ENCODE results near the gene RAET1E. TPM values are rescaled to one million over a fixed set of nuclear protein-coding genes. Genes with fewer than 3 reads are reported as not detected.
"Not testable (repeated sequence)": the region's sequence is repeated elsewhere in the genome, so short reads cannot be mapped to it uniquely, and the experiment has no call there.

The RAET1E gene
- total RNA-seq, 1 donor from 2014 or later, result 0.19 TPM

DNA sequence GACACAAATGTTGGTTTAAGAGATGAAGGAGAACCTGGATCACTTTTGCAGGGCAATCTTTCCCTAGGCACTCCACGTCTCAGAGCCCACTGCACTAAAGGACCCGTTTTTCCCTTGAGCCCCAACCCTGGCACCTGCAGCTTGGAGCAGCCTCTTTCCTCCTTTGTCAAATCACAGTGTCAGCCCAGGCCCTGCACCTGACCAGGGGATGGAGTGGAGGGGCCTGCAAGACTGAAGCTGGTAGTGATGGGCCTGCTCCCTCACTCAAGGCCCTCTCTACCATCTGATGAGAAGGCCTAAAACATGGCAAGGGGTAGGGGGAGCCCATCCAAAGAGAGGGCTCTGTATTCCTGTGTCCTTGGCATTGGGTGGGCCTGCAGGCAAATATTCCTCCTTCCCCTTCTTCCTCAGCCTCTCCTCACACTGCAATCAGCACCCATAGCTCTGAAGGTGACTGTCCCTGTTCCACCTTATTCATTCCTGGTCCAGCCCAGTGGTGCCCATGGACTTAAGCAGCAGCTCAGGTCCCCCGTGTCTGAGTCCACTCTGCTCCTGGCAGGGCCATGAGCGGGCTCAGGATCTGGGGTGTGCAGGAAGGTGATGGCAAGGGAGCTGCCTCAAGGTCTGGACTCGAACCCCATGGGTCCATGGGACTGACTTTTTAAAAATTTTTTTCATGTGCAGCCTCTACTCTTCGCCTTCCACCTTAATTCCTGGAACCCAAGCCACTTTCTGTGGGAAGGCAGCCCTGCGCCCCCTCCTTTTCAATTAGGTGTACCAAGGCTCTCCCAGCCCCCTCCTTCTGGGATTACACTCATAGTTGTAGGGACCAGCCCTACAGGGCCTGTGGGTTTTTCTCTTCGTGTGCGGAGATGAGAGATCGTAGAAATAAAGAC, 18.3 kb upstream of the RAET1E start:
- Histone ChIP-seq H3K36me3 (no peaks in the 10 kb centered on the region), H3K4me3 (no peak overlapping the region), H3K9me3 (replicated peaks) (no peaks in the 10 kb centered on the region), H3K4me1 (no peaks in the 10 kb centered on the region), H3K27ac (replicated peaks) (no peak overlapping the region), H3K27me3 (ENCODE audit: low read depth) (peaks cover 6% of the 10 kb centered on the region)
- TF ChIP-seq, protein P1, sequence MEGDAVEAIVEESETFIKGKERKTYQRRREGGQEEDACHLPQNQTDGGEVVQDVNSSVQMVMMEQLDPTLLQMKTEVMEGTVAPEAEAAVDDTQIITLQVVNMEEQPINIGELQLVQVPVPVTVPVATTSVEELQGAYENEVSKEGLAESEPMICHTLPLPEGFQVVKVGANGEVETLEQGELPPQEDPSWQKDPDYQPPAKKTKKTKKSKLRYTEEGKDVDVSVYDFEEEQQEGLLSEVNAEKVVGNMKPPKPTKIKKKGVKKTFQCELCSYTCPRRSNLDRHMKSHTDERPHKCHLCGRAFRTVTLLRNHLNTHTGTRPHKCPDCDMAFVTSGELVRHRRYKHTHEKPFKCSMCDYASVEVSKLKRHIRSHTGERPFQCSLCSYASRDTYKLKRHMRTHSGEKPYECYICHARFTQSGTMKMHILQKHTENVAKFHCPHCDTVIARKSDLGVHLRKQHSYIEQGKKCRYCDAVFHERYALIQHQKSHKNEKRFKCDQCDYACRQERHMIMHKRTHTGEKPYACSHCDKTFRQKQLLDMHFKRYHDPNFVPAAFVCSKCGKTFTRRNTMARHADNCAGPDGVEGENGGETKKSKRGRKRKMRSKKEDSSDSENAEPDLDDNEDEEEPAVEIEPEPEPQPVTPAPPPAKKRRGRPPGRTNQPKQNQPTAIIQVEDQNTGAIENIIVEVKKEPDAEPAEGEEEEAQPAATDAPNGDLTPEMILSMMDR (IDR thresholded peaks at IDR 0.05; ENCODE audit: borderline replicate concordance), result no peak
- intact Hi-C loops (cut with micrococcal nuclease), result no loop called here
- no peak for DNase-seq

DNA sequence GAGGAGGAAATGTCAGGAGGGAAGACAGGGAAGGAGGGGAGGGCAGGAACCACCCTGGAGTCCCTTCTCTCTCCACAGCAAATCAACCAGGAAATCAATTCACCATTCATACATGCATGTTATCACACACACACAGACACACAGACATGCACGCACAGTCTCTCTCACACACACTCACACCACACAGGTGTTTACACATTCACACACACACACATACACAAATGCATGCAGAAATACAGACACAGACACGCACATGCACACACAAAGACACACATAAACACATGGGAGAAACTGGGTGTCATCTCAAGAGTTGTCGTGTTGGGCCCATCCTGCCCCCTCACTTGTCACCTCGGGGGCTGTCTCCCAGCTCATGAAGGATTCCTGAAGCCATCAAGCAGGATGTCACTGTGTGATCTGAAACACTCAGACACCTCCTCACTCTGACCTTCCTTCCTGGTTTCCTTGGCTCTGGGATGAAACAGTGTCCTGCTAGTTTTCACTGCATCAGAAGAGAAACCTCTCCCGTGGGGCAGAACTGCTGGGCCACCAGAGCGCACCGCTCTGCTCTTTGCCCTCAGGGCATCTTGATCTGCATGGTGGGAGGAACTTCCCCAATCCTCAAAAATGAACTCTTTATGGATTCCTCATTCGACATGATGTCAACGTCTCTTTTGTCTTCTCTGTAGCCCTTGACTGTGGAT, 15.8 kb upstream of the RAET1E start:
- peaks cover 4% of the 10 kb centered on the region for H3K9me3 ChIP-seq (replicated peaks)
- no peaks in the 10 kb centered on the region for H3K36me3 ChIP-seq
- H3K27me3 ChIP-seq (ENCODE audit: low read depth), result no peaks in the 10 kb centered on the region
- H3K4me1 ChIP-seq, result no peaks in the 10 kb centered on the region
- intact Hi-C loops (cut with micrococcal nuclease), result no loop called here
- TF ChIP-seq, protein P1 (IDR thresholded peaks at IDR 0.05; ENCODE audit: borderline replicate concordance), result no peak
- DNase-seq, result no peak
- no peak overlapping the region for H3K4me3 ChIP-seq
- no peak overlapping the region for H3K27ac ChIP-seq (replicated peaks)

DNA sequence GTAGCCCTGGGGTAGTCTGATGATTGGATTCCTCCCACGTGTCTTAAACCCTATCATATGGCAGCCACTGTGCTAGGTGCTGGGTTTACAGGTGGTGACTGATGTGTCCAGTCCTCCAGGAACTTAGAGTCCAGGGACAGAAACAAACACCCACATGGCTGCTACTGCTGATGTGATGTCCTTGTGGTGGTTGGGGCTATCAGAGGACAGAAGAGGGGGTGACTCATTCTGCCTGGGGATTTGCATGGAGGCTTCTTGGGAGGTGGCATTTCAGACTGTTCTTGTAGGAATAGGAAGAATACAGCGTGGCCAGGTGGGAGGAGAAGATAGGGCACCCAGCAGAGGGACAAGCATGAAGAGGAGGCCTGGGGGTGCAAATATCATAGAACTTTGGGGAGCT, 15.2 kb upstream of the RAET1E start:
- TF ChIP-seq, protein P1 (IDR thresholded peaks at IDR 0.05; ENCODE audit: borderline replicate concordance), result no peak

DNA sequence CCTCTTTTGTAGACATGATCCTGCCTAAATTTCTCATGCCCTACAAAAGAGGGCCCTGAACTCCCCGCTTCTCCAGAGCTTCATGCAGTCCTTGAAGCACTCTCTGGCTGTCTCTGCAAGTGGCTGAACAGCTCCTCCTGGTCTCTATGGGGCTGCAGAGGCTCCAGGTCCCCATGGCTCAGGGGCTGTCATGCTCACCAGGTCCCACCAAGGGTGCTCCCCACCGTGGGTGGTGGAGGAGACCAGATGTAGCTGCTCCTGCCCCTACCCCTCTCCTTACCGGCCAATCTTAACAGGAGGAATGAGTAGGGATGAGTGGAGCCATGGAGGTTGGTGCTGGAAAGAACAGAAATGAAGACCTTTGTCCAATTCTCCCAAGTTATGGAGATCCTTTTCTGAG, 14.8 kb upstream of the RAET1E start:
- H3K36me3 ChIP-seq; H3K4me3 ChIP-seq; DNase-seq; H3K27ac ChIP-seq (replicated peaks); H3K4me1 ChIP-seq; intact Hi-C loops (cut with micrococcal nuclease); H3K27me3 ChIP-seq (ENCODE audit: low read depth): not testable (repeated sequence)
- H3K9me3 ChIP-seq (replicated peaks), result peaks cover 12% of the 10 kb centered on the region

More for the DNA sequence above, 15.2 kb upstream of the RAET1E start:
- no peak for DNase-seq
- no peaks in the 10 kb centered on the region for H3K4me1 ChIP-seq
- H3K36me3 ChIP-seq, result no peaks in the 10 kb centered on the region
- H3K9me3 ChIP-seq (replicated peaks), result peaks cover 10% of the 10 kb centered on the region
- no peaks in the 10 kb centered on the region for H3K27me3 ChIP-seq (ENCODE audit: low read depth)
- H3K27ac ChIP-seq (replicated peaks), result no peak overlapping the region
- intact Hi-C loops (cut with micrococcal nuclease), result no loop called here
- no peak overlapping the region for H3K4me3 ChIP-seq

DNA sequence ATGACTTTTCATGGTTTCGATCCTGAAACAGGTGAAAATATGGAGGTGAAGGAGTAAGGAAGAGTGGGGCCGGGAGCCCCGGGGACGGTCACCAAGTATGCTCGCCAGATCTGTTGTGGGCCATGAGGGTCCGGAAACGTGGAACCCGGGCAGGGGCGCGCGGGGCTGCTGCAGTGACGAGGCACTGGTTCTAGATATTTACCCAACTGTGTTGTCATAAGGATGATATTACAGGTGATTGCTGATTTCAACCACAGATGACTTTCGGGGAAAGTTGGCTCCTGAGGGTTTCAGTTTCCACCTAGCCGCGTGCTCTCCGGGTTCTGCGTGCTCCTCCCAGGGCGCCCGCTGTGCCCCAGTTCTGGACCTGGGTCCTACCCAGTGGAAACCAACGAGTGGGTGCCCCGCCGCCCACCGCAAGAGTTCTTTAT, 12.8 kb upstream of the RAET1E start:
- TF ChIP-seq, protein P1 (IDR thresholded peaks at IDR 0.05; ENCODE audit: borderline replicate concordance), result no peak
- H3K27me3 ChIP-seq (ENCODE audit: low read depth), result no peaks in the 10 kb centered on the region
- H3K4me1 ChIP-seq, result peaks cover 6% of the 10 kb centered on the region
- peaks cover 12% of the 10 kb centered on the region for H3K9me3 ChIP-seq (replicated peaks)
- intact Hi-C loops (cut with micrococcal nuclease), result no loop called here
- H3K36me3 ChIP-seq, result no peaks in the 10 kb centered on the region
- H3K4me3 ChIP-seq, result no peak overlapping the region
- no peak for DNase-seq
- no peak overlapping the region for H3K27ac ChIP-seq (replicated peaks)
